GM19467 (cell line): ENCODE results near the gene IGSF11.

Experiments used
- ATAC-seq: cut with Tn5 transposase; IDR thresholded peaks from one replicate; pipeline ENCODE4 v1.9.1; 2021; ENCODE audit warnings: mild to moderate bottlenecking, moderate library complexity; ENCODE audit not compliant: unreplicated experiment

IGSF11 gene

DNA sequence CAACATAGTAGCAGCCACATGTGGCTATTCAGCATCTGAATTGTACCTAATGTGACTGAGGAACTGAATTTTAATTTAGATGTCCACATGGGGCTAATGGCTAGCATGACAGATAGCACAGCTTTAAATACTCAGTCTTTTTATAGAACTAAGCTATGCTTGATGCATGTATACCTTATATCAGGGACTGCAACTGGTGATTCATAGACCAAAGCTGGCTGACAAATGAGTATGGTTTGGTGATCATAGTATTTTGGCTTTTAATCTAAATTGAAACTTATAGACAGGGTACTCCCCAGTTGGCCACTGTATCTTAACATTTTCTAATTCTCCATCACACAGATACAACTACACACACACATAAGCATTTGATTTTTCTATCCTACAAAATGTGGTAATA lies 83.6 kb downstream of the IGSF11 start:
- no peak for ATAC-seq

DNA sequence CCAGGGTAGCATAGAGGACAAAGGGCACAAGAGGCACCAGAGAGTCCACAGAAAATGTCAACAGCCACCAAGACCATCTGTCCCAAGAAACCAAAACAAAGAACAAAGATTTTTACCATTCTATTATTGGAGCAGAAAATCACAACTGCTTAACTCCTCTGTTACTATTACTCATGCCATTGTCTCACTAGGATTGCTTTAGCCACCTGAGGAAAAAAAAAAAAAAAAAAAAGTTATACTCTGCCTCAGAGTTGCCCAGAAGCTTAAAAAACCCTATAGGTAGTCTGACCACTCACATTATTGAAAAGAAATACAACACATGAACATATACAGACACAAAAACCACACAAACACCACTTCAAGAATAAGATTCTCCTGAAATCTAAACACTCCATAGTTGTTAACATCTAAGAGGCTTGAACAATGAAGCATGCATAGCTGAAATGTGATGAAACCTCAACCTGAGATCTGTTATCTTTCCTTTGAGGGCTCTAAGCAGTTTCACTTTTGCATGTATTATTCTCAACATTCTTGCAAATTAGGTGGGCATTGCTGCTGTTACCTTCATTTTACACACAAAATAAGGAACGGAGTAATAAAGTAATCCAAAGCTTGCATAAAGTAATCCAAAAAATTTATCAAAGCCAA lies 85.4 kb downstream of the IGSF11 start:
- ATAC-seq, result no peak

DNA sequence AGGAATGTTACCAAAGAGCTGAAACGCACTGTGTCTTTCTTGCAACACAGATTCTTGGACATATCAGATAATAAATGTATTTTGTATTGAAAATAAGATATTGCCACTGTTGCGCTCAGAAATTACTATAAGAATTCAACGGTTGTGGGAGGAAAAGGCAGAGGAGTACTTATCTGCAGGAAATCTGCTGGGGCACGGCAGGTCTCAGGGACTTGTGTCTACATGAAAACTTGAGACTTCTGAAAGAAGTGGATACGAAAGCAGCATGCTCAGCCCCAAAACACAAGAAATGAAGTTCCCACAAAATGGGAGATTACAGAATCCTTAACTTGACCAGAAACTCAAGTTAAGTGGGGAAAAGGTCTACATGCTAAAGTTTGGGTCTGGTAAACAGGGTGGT lies 86.5 kb downstream of the IGSF11 start:
- ATAC-seq, result no peak

DNA sequence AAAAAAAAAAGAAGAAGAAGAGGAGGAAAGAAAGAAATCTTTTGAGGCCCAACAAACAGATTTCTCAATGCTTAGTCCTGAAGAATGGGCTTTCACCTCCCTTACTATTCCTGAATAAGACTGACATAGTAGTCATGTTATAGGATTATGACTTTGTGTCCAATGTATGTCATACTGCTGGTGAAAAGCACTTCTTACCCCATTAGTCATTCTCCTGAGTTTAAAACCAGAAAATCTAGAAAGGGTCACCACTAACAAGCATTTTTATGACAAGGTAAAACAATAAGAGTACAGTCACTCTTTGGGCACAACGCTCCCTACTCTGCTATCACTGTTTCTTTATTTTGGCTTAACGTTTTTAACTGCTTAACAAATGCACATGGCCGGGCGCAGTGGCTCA lies 88.2 kb downstream of the IGSF11 start:
- ATAC-seq, result no peak

DNA sequence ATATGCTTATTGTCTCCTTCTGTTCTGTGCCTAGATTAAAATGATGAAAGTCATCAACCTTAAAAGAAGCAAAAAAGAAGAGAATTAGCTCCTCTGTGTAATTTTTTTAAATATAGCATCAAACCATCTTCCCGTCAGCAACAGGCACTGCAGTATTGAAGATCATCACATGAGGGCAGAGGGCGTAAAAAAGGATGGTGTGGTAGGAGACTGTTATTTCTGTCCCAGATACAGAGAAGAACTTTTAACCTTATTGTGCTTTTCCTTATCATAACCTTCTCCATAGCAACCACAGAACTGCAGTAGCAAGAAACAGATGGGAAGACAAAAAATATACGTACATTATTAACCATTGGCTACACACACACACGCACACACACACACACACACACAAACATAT lies 88.8 kb downstream of the IGSF11 start:
- ATAC-seq, result no peak

DNA sequence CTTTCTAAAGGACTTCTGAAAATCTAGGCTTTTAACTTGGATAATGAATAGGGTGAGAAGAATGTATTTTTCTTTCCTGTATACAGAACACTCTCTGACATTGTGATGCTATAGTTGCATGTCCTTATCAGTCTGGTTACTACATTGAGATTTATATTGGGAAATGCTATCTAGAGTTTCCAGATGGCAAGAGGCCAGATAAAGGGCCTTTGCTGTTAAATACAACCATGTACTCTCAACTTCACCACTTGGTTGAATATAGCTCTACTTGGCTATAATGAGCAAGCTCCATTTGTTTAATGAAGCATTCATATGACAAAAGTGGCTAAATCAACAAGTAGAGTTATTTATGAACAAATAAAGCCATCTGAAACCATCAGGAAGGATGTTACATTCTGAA lies 91.0 kb downstream of the IGSF11 start:
- ATAC-seq, result no peak

DNA sequence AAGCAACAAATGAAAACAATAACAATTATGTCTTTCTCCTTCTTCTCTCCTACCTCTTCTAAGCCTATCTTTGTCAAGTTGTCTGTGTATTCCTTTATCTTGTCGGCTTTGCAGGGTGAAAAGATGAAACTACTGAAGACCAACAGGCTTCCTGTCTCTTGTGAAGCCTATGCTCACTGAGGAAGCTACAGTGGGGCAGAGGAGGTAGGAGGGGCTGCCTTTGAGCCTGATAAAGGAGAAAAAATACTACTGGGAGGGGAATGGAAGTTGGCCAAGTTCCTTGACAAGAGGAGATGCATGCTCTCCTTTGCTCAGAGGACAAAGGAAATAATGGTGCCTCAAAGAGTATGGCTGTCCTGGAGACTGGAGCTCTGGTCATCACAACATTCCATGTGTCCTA lies 92.0 kb downstream of the IGSF11 start:
- ATAC-seq, result no peak

DNA sequence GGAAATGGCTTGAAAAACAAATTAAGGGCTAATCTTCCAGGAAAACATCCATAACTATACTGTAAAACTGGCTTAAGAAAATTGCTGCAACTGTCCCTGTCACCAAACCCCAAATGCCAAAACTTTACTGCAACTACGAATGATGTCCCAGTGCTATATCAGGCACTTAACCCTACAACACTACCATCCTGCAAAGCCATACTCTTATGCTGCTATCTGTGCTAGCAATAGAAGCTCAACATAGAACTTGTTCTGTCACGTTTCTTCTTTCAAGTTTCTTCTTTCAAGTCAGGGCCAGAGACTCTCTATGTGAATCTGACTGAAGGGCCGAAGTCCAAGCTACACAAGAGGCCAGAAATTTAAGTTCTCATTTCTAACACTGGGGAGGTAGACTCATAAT lies 92.5 kb downstream of the IGSF11 start:
- ATAC-seq, result no peak

DNA sequence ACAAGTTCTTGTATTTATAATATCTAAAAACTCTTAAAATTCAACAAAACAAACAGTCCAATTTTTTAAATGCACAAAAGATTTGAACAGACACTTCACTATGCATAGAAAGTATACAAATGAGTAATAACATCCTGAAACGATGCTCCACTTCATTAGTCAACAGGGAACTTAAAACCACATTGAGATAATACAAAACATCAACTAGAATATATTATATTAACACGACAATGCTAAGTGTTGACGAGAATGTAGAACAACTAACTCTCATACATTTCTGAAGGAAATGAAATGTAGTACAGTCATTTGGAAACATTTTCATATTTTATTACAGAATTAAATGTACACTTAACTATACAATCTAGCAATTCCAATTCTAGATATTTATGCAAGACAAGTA lies 93.4 kb downstream of the IGSF11 start:
- no peak for ATAC-seq

DNA sequence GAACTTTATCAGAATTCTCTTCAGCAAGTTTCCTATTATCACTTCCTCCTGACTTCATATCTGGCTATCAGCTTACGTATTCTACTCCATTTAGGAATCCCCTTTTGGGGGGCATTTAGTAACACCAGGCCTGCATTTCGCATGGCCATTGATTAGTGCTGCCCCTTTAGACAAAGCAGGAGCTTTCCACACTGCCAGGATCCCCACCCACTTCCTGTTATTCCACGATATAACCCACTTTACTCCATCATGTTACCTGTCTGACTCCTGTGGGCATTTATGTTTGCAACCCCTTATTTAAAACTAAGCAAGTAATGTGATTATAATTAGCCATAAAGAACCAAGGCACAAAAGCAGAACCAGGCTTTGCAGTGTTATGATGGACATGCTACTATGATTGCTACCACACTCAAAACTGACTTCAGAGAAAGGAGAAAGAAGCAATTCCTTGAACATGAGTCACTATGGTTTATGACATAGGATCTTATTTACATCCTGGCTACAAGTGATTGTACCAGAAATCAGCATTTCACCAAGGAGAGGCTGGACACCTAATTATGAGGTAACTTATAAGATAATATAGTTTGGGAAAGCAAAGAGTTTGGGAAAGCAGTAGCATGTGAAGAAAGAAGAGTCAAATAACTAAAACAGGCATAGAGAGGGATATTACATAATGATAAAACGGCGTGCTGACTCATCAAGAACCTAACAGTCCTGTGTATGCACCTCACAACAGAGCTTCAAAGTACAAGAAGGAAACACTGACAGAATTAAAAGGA lies 96.3 kb downstream of the IGSF11 start:
- no peak for ATAC-seq

DNA sequence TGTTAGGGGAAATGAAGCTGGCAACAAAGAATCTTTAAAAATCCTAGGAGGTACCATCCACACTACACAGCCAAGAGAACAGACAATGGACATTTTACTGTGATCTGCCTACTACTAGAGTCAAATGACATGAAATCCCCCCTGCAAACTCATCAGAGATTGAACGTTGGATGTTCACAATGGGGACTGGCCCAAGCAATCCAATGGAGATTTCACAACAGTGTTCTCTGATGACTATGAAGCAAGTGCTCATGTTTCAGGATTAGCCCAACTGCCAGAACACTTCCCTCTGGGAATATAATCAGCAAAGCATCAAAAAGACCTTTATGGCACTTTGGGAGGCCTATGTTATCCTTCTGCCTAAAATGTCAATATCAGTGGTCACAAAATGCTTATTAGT lies 97.8 kb downstream of the IGSF11 start:
- ATAC-seq, result no peak

DNA sequence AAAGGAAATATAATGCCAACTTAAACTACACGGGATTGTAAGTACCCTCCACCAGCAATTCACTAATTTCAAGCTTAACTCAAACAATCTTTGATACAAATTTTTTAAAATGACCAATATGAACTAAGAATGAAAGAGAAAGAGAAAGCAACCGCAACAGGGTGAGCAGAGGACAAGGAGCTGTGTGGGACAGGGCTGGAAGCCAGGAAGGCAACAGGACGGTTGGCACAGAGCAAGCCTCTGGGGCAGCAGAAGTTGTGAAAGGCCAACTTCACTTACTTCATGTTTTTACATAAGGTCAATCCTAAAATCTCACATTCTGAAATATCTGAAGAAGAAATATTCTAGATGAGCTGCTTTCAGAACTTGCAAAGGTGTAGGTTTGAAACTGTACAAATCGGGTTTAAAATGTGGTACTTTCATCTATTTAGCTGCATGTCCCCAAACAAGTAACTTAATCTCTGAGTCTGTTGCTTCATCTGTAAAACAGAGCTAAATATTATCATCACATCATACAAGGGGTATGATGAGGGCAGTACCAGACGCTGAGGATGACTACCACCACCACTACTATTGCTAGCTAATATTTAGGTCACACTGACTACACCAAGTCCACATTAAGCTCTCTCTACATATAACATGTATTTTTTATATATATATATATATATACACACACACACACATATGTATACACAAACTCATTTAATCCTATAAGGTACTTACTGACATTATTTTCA lies 101.7 kb downstream of the IGSF11 start:
- ATAC-seq, result no peak

DNA sequence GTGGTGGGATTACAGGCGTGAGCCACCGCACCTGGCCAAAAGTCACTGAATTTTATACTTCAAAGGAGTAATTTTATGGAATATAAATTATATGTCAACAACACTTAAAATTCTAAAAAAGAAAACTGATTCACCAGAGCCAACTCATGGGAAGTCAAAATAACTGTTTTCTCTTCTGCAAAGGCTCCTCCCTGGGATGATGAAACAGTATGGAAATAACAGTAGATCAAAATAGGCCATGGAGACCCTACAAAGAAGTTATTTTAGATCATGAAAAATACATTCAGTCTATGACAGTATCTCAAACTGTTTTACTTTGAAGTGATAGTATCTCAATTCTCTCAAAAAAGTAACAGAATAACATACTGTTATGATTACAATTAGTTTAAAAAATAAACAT lies 102.7 kb downstream of the IGSF11 start:
- no peak for ATAC-seq

DNA sequence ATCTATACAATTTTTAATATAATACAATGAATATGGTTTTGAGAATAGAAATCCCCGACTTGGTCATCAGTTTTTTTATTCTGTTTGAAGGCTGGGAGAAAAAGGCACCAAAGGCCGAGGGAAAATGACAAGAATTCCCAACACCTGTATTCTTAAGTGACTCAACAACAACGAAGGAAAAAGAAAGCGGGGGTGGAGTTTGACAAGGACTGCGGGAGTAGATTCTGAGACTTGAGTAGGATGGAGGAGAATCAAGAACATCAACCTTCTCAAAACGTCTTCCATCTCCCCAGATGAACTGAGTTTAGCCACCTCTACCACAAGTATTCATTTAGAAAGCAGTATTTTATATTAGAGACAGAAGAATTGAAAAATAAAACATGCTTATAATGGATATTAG lies 107.2 kb downstream of the IGSF11 start:
- no peak for ATAC-seq

DNA sequence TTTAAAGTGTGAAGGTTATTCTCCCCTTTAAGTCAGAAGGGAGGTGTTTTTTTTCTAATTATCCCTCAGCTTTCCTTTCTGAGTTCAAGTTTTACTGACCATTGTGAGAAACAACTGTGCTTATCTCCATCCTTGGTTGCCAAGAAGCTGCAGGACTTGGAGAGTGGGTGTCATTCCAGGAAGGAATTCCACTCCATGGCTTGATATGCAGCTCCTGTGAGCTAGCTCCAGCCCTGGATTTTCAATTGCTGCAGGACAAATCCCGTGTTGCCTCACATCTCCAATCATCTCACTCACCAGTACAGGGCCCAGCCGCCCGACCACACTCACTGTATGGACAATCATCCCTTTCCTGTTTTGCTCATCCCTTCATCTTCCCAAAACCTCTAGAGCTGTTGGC lies 122.5 kb downstream of the IGSF11 start:
- ATAC-seq, result no peak

DNA sequence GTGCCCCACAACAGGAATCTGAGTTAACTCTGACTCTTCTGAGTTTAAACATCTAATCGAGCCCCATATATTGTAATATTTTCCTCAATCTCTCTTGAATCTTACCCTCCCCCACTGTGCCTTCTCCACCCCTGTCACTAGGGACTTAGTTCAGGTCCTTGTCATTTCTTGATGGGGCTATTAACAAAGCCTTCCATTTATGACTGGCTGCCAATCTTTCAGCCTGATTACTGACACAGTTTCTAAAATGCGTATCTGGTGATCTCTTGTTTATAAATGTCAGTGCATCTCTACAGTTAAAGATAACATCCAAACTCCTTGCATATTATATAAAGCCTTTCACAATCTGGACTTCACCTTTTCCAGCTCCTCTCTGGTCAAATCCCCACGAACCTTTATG lies 124.3 kb downstream of the IGSF11 start:
- ATAC-seq, result no peak

DNA sequence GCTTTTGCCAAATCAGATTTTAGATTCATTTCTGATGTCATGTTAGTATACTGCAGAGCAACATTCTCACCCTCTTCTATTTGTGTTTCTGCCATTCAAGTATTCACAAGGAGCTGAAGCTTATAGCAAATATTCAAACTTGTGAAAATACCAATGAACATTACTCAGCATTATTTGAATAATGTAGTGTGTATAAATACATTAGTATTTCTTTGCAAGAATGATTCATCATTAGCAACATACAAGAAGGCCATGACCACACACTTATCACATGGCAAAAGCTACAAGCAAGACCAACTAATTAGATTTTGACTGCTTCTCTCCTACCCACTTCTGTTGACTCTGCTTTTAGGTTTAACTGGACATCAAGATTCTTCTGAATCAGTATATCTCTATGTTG lies 124.9 kb downstream of the IGSF11 start:
- no peak for ATAC-seq

DNA sequence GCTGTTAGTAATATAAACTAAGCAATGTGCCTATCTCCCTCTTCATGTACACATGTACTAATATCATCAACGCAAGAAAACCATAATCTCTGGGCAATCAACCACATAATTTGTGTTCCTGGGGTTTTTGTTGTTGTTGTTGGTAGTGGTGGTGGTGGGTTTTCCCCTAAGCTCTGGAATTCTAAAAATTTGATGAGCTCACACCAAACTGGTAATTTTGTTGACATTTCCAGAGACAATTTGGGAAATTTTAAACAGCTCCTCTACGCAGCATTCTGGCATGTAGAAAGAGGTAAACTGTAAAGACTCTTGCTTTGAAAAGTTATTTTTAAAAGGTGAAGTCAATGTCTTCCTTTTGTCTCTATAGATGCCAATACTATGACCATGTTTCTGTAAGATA lies 126.7 kb downstream of the IGSF11 start:
- no peak for ATAC-seq

DNA sequence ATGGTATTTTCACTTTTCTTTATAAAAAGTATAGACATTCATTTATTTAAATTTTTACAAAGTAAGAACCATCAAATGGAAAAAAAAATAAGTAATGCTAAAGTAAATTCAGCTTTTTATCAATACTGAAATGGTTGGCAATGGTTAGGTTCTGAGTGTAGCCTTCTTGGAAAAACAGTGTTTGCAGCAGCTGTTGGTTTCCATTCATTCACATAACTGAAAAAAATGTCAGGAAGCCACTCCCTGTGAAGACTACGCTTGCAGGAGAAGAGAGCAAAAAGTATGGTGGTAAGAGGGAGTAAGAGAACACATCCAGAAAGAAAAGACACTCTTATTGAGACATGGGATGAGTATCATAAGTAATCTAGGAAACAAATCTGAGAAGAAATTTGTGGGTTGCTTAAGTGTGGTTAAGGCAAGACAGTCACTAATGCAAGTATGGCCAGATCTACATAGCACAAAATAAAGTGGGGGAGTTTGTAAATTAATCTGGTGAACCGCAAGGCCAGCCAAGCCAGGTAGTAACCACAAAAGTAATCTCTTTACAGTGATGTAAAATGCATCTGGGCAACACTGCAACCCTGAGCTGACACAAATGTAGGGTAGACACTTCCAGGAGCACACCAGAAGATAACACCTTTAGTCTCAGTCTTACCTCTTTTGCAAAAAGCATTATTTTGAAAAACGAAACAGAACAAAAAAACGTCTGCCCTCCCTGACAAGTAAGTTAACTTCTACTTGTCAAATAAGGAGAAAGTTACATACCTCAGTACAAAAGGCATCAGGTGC lies 133.7 kb downstream of the IGSF11 start:
- ATAC-seq, result no peak

DNA sequence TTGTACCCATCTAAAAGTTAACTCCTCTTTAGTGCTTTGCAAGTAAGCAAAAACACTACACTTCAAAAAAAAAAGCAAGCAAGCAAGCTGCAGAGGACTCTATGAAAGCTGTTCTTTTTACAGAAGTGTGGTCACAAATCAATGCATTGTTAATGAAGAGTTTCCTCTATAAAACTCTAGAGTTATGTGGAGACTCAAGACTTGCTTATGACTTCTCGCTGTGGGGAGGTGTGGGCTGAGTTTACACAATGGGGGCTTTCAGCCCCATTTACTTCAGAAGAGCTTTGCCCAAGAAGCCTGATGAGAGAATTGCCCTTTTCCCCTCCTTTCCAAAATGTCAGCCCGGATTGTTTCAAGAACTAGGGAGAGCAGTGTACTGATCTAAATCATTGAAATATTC lies 144.4 kb downstream of the IGSF11 start:
- ATAC-seq, result no peak

DNA sequence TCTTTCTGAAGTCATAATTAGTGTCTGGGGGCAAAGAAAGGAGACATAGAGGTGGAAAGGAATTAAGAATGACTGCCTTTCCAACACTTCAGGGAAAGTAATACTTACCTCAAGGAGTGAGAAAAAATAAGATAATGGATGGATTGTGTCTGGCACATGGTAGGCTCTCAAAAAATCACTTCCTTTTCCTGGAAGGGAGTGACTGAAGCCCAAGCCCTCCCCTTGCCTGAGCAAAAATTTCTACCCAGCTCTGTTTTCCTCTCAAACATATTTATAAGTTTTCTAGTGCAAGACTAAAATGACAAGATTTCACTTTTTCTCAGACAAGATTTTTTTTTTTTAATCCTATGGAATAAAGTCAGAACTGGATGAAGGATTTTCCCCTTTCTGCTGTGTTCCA lies 145.0 kb downstream of the IGSF11 start:
- ATAC-seq, result no peak
